CD4-positive, alpha-beta T cell treated with Interleukin-4 for 4 hours (primary cell): ENCODE data around the gene COL7A1.
"Not testable (repeated sequence)": the region's sequence is repeated elsewhere in the genome, so short reads cannot be mapped to it uniquely, and the experiment has no call there.

Experiments used
- DNase-seq: peaks from one replicate; pipeline ENCODE4 v3.0.0-alpha.2; 2020

COL7A1 gene

DNA sequence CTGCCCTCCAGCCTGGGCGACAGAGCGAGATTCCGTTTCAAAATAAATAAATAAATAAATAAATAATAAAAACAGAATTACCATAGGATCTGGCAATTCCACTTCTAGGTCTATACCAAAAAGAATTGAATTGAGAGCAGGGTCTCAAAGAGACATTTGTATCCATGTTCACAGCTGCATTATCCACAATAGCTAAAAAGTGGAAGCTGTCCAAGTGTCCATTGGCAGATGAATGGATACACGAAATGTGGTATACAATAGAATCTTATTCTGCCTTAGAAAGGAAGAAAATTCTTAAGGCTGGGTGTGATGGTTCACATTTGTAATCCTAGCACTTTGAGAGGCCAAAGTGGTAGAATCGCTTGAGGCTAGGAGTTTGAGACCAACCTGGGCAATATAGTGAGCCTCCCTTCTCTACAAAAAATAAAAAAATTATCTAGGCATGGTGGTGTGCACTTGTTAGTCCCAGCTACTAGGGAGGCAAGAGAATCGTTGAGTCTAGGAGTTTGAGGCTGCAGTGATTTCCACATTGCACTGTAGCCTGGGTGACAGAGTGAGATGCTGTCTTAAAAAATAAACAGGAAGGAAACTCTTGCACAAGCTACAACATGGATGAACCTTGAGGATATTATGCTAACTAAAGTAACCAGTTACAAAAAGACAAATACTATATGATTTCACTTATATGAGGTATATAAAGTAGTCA lies 62.7 kb downstream of the COL7A1 start:
- no peak for DNase-seq

- not testable (repeated sequence) for DNase-seq
Measured at GRCh38 chr3:48530701-48531100, 64.4 kb downstream of the COL7A1 start.

DNA sequence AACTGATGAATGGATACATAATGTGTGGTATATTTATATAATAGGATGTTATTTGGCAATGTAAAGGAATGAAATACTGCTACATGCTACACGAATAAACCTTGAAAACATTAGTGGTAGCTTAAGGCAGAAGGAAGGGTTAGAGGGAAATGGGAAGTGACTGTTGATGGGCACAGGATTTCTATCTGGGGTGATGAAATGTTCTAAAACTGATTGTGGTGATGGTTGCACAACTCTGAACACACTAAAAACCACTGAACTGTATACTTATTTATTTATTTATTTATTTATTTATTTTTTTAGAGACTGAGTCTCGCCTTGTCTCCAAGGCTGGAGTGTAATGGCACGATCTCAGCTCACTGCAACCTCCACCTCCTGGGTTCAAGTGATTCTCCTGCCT lies 66.4 kb downstream of the COL7A1 start:
- DNase-seq = no peak

DNA sequence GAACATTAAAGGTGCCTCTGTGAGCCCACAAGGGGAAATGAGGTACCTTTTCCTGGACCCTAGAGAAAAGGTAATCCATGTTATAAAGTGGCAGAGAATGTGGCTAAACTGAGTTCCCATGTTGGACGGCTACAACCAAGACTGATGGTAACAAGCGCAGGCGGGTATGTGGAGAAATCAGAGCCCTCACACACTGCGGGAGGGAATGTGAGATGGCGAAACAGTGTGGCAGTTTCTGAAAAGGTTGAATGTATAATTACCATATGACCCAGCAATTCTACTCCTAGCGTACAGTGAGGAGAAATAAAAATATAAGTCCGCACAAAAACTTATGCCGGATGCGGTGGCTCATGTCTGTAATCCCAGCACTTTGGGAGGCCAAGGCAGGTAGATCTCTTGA lies 67.1 kb downstream of the COL7A1 start:
- DNase-seq = no peak

GRCh38 chr3:48524970-48525369 lies 70.2 kb downstream of the COL7A1 start:
- DNase-seq = no peak

DNA sequence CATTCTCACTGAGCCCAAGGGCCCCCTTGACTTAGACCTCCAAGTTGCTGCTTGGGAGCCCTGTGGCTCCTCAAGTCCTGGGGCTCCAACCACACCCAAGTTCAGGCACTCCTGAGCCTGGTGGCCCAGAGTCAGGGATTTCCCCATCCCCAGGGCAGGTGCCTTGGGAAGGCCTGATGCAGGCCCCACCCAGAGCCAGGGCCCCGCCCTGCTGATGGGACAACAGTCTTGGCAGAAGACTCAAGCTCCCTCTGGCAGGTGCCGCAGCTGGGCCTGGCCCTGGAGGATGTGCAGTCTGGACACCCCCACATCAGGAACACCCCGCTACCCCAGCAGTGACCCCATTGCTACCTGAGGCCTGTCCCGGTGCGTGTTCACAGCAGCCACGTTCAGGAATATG lies 73.5 kb downstream of the COL7A1 start:
- DNase-seq = no peak

DNA sequence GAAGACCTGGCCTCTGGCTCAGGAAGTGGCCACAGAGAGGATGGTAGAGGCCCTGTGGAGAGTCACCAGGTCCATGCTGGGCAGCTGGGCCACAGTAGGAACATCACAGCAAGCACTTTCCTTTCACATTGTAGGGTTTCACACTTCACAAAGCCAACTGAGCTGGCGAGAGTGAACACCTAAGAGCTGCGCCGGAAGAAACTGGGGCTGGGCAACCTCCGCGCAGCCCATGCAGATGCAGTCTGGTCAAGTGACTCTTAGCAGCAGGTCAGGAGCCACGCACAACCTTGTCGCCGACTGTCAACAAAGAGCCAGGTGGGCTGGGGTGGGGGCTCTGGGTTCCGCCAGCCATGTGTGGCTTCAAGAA lies 75.9 kb downstream of the COL7A1 start:
- no peak for DNase-seq

DNA sequence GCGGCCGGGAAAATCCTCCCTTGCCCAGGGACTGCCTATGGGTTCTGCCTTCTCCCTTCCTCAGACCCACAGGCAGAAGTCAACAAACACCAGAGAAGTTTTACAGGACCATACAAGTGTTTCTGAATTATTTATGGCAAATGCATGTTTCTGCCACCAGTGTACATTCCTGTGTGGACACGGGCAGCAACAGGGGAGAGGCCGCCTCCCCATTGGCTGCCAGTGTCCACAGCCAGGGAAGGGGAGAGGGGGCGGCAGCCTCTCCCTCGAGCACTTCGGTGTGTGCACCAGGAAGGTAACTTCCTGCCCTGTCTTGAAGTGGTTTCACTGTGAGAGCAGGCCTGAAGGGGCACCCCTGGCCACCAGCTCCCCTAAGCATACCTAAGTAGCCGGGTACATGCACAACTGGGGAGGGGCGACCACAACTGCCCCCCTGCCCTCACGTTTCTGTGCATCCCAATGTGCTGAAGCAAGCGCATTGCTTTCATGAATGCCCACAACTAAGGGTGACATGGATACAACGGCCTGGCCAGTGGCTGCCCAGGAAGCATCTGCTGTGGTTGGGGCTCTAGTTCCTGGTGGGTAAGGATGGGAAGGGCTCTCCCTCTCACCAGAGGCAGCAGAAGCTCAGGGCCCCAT lies 76.4 kb downstream of the COL7A1 start:
- DNase-seq = no peak

- DNase-seq = no peak
Measured at GRCh38 chr3:48518069-48518468, 77.1 kb downstream of the COL7A1 start.

- no peak for DNase-seq
Measured at GRCh38 chr3:48516571-48516970, 78.6 kb downstream of the COL7A1 start.

- peak; percentile 65 for DNase-seq
Measured at GRCh38 chr3:48514431-48515227, 80.5 kb downstream of the COL7A1 start.
